Activated CD8-positive, alpha-beta T cell treated with anti-CD3 and anti-CD28 coated beads for 36 hours (primary cell): ENCODE measurements around the gene MACC1. TPM values are rescaled to one million over a fixed set of nuclear protein-coding genes. Genes with fewer than 3 reads are reported as not detected.

ENCODE experiments used
- ATAC-seq: fragments of 200-7000 bp; cut with Tn5 transposase; one replicate; pipeline ENCODE4 v1.10.0; 2021; ENCODE audit warnings: mild to moderate bottlenecking, moderate library complexity
- CTCF ChIA-PET: fragments of 350-600 bp; sonication (Branson Sonifier 250); formaldehyde crosslinking; loops from one replicate; lab custom pipeline; 2021; ENCODE audit warnings: antibody characterized with exemption; lab: Charles Lee
- POLR2A ChIA-PET: fragments of 350-600 bp; sonication (Branson Sonifier 250); formaldehyde crosslinking; loops from one replicate; lab custom pipeline; 2021; ENCODE audit warnings: antibody characterized with exemption; lab: Charles Lee
- DNase-seq: peaks from one replicate; pipeline ENCODE4 v3.0.0-alpha.2; 2020
- H3K27ac Mint-ChIP-seq: one replicate; pipeline ENCODE4 v1.8.0; 2021; ENCODE audit warnings: mild to moderate bottlenecking, mixed read lengths
- H3K27me3 Mint-ChIP-seq: one replicate; pipeline ENCODE4 v1.8.0; 2021; ENCODE audit warnings: mixed read lengths
- H3K36me3 Mint-ChIP-seq: one replicate; pipeline ENCODE4 v1.8.0; 2021; ENCODE audit warnings: low read depth, mixed read lengths
- H3K4me1 Mint-ChIP-seq: one replicate; pipeline ENCODE4 v1.8.0; 2021; ENCODE audit warnings: low read depth, mixed read lengths
- H3K4me3 Mint-ChIP-seq: one replicate; pipeline ENCODE4 v1.8.0; 2021; ENCODE audit warnings: mild to moderate bottlenecking, moderate library complexity, mixed read lengths
- H3K9me3 Mint-ChIP-seq: one replicate; pipeline ENCODE4 v1.8.0; 2021; ENCODE audit warnings: mixed read lengths
- CTCF ChIP-seq: fragments of 200-600 bp; IDR thresholded peaks from one replicate; pipeline ENCODE4 v1.8.0; 2022; ENCODE audit warnings: antibody characterized with exemption, mild to moderate bottlenecking
- intact Hi-C: fragments of 100-400 bp; cut with micrococcal nuclease; formaldehyde crosslinking; loops from one replicate; pipeline ENCODE4 v1.10.0; 2022
- total RNA-seq, 2 experiments: library from RNA; stranded (reverse); gene quantifications; one replicate each; pipeline ENCODE4 v1.2.3, GENCODE V29; 2021

The MACC1 gene
- total RNA-seq, 2 experiments from 2014 or later = 0.14 to 0.38 TPM

GRCh38 chr7:20170633-20171032 lies 46.6 kb downstream of the MACC1 start:
- ATAC-seq (no peak), DNase-seq (no peak)
- H3K27me3 Mint-ChIP-seq = no peaks in the 10 kb centered on the region
- ChIA-PET POLR2A (no interaction called here), CTCF (interaction anchor here (0.7 to 1.3 kb wide), 2 partner anchors 416 to 422 kb away, joined by 3 to 5 read pairs; no protein-coding TSS in a partner anchor)
- H3K27ac Mint-ChIP-seq = no peak overlapping the region
- no peaks in the 10 kb centered on the region for H3K36me3 Mint-ChIP-seq
- H3K4me3 Mint-ChIP-seq = no peak overlapping the region
- TF ChIP-seq CTCF = no peak
- H3K4me1 Mint-ChIP-seq = no peaks in the 10 kb centered on the region
- intact Hi-C loops = loop anchor here (5.0 kb wide), 1 partner anchor 423 kb away; no protein-coding TSS in a partner anchor
- no peaks in the 10 kb centered on the region for H3K9me3 Mint-ChIP-seq

GRCh38 chr7:20165146-20165510 lies 52.1 kb downstream of the MACC1 start:
- no peak for ATAC-seq

GRCh38 chr7:20164425-20165145 lies 52.6 kb downstream of the MACC1 start:
- POLR2A ChIA-PET = no interaction called here
- ATAC-seq = no peak
- Mint-ChIP-seq H3K4me1 (no peaks in the 10 kb centered on the region), H3K27ac (no peak overlapping the region), H3K9me3 (no peaks in the 10 kb centered on the region), H3K4me3 (no peak overlapping the region), H3K27me3 (no peaks in the 10 kb centered on the region), H3K36me3 (no peaks in the 10 kb centered on the region)
- CTCF ChIA-PET = no interaction called here
- no peak for DNase-seq
- intact Hi-C loops = no loop called here
- TF ChIP-seq CTCF = no peak

More at GRCh38 chr7:20165146-20165510, 52.1 kb downstream of the MACC1 start:
- CTCF ChIA-PET = no interaction called here
- Mint-ChIP-seq H3K27me3 (no peaks in the 10 kb centered on the region), H3K9me3 (no peaks in the 10 kb centered on the region), H3K4me1 (no peaks in the 10 kb centered on the region), H3K27ac (no peak overlapping the region), H3K4me3 (no peak overlapping the region), H3K36me3 (no peaks in the 10 kb centered on the region)
- POLR2A ChIA-PET = no interaction called here
- no peak for DNase-seq
- TF ChIP-seq CTCF = no peak
- intact Hi-C loops = no loop called here

- intact Hi-C loops = no loop called here
- H3K36me3 Mint-ChIP-seq = no peaks in the 10 kb centered on the region
- no peaks in the 10 kb centered on the region for H3K27me3 Mint-ChIP-seq
- ChIA-PET POLR2A (no interaction called here), CTCF (no interaction called here)
- no peak overlapping the region for H3K27ac Mint-ChIP-seq
- DNase-seq (no peak), ATAC-seq (no peak)
- H3K9me3 Mint-ChIP-seq = no peaks in the 10 kb centered on the region
- no peaks in the 10 kb centered on the region for H3K4me1 Mint-ChIP-seq
- no peak for TF ChIP-seq CTCF
- H3K4me3 Mint-ChIP-seq = no peak overlapping the region
Measured at GRCh38 chr7:20162665-20163064, 54.5 kb downstream of the MACC1 start.

- POLR2A ChIA-PET = no interaction called here
- no peak for DNase-seq
- CTCF ChIA-PET = interaction anchor here (0.9 to 1.7 kb wide), 3 partner anchors 9 to 412 kb away, joined by 3 to 6 read pairs (median 4); no protein-coding TSS in a partner anchor
- H3K4me3 Mint-ChIP-seq = no peak overlapping the region
- no peak for ATAC-seq
- no peak for TF ChIP-seq CTCF
- no peaks in the 10 kb centered on the region for H3K4me1 Mint-ChIP-seq
- H3K9me3 Mint-ChIP-seq = no peaks in the 10 kb centered on the region
- no peaks in the 10 kb centered on the region for H3K36me3 Mint-ChIP-seq
- no peaks in the 10 kb centered on the region for H3K27me3 Mint-ChIP-seq
- intact Hi-C loops = no loop called here
- no peak overlapping the region for H3K27ac Mint-ChIP-seq
Measured at GRCh38 chr7:20159226-20159747, 57.9 kb downstream of the MACC1 start.
